Measurements from ENCODE around the gene TGFBI. TPM values are rescaled to one million over a fixed set of nuclear protein-coding genes. Genes with fewer than 3 reads are reported as not detected.
A peak's percentile ranks its signal among the peaks of the same experiment; 100 is the strongest.

Gene TGFBI
- total and polyA plus RNA-seq, 2 donors (not counting 1 experiment from before 2014, with no cell fraction given), result 398 to 889 TPM

DNA sequence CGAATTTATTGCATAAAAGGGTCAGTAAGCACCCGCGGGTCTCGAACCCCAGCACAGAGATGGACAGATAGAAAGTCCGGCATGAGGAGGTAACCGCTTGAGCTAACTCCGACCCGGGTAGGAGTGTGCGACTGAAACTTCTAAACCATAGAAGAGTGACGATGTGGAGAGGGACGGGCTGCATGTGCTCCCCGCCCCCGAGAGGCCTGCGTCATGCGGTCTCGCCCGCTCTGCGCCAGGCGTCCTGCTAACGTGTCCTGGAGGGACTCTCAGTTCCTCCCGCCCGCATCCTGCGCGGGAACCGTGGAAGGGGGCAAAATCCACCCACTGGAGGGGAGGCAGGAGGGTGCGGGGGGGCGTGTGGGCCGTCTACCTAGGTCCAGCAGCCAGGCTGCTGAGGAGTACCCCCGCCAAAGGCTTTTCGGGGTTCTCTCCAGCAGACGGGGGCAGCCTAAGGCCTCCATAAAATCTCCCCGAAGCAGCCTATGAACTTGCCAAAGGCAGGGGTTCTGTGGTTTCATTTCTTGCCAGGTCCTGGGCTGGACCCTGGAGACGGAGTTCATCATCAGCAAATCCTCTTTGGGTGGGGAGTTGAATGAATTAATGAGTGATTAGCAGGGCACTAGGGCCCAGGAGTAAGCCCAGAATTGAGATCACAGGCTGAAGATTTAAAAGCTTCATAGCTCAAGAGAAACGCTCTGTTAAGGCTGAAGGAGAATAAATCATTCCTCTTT, 51.9 kb downstream of the TGFBI start:
- TF ChIP-seq CTCF (conservative IDR thresholded peaks at IDR 0.05 in 1 of 2, IDR thresholded peaks at IDR 0.05 in 1 of 2; ENCODE audit: low read depth in 1 of 2, low read length in 2 of 2) (no peak), EZH2 (IDR thresholded peaks at IDR 0.05; ENCODE audit: low read length, missing control alignments) (no peak)
- H4K20me1 ChIP-seq (ENCODE audit: control insufficient read depth, extremely low read depth, insufficient read depth, low read length), result no peaks in the 10 kb centered on the region
- H2AFZ ChIP-seq (ENCODE audit: low read length), result peak overlapping the region; percentile 40
- peak overlapping the region; percentile 56 for H3K27ac ChIP-seq (ENCODE audit: insufficient read depth, low read length)
- peak; percentile 92 to 93 for DNase-seq (ENCODE audit: low read depth in 2 of 2)
- no peaks in the 10 kb centered on the region for H3K36me3 ChIP-seq (ENCODE audit: control insufficient read depth, insufficient read depth, low read length)
- H3K9ac ChIP-seq (ENCODE audit: insufficient read depth, low read length), result peak overlapping the region; percentile 62
- no peaks in the 10 kb centered on the region for H3K9me3 ChIP-seq (ENCODE audit: control insufficient read depth, insufficient read depth, low read depth, low read length)
- peaks cover 2% of the 10 kb centered on the region for H3K4me1 ChIP-seq (ENCODE audit: control insufficient read depth, extremely low read depth, insufficient read depth, low read length)
- H3K79me2 ChIP-seq (ENCODE audit: control insufficient read depth, insufficient read depth, low read length), result no peaks in the 10 kb centered on the region
- H3K4me3 ChIP-seq (replicated peaks in 1 of 4; ENCODE audit: control extremely low read depth in 1 of 4, insufficient read depth in 1 of 4, low read depth in 3 of 4, low read length in 4 of 4), result peak overlapping the region; percentile 19 to 84 (median 42)
- H3K4me2 ChIP-seq (ENCODE audit: extremely low read depth, insufficient read depth, low read length), result peak overlapping the region; percentile 21
- no peaks in the 10 kb centered on the region for H3K27me3 ChIP-seq (ENCODE audit: control insufficient read depth, insufficient read depth, low read length)

DNA sequence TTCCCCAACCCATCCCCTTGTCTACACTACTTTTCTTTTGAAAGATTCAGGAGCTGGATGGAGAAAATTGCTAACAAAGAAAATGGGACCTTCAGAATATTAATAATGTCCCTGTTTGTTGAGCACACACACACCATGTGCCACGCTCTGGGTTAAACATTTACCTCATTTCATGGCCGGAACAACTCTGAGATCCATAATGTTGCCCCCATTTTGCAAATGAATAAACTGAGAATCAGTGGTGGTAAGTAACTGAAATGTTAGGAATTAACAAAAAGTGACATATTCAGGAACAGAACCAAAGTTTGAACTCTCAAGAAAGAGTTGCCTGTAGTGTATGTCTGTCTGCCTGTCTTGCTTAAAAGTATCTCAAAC, 52.4 kb downstream of the TGFBI start:
- Histone ChIP-seq H3K9me3 (ENCODE audit: control insufficient read depth, insufficient read depth, low read depth, low read length) (no peaks in the 10 kb centered on the region), H3K27ac (ENCODE audit: insufficient read depth, low read length) (peak overlapping the region; percentile 56), H3K4me1 (ENCODE audit: control insufficient read depth, extremely low read depth, insufficient read depth, low read length) (peaks cover 2% of the 10 kb centered on the region), H2AFZ (ENCODE audit: low read length) (no peak overlapping the region), H3K79me2 (ENCODE audit: control insufficient read depth, insufficient read depth, low read length) (no peaks in the 10 kb centered on the region), H3K4me2 (ENCODE audit: extremely low read depth, insufficient read depth, low read length) (peak overlapping the region; percentile 21), H3K9ac (ENCODE audit: insufficient read depth, low read length) (no peak overlapping the region), H3K4me3 (replicated peaks in 1 of 4; ENCODE audit: control extremely low read depth in 1 of 4, insufficient read depth in 1 of 4, low read depth in 3 of 4, low read length in 4 of 4) (peak overlapping the region in 2 of 4 experiments; percentile 53 to 84), H4K20me1 (ENCODE audit: control insufficient read depth, extremely low read depth, insufficient read depth, low read length) (no peaks in the 10 kb centered on the region), H3K27me3 (ENCODE audit: control insufficient read depth, insufficient read depth, low read length) (no peaks in the 10 kb centered on the region), H3K36me3 (ENCODE audit: control insufficient read depth, insufficient read depth, low read length) (no peaks in the 10 kb centered on the region)
- DNase-seq (ENCODE audit: low read depth in 2 of 2), result no peak
- TF ChIP-seq EZH2 (IDR thresholded peaks at IDR 0.05; ENCODE audit: low read length, missing control alignments) (no peak), CTCF (conservative IDR thresholded peaks at IDR 0.05 in 1 of 2, IDR thresholded peaks at IDR 0.05 in 1 of 2; ENCODE audit: low read depth in 1 of 2, low read length in 2 of 2) (no peak)

GRCh38 chr5:136082390-136083193, 53.8 kb downstream of the TGFBI start:
- no peaks in the 10 kb centered on the region for H3K79me2 ChIP-seq (ENCODE audit: control insufficient read depth, insufficient read depth, low read length)
- H3K27ac ChIP-seq (ENCODE audit: insufficient read depth, low read length), result no peak overlapping the region
- H3K4me3 ChIP-seq (replicated peaks in 1 of 4; ENCODE audit: control extremely low read depth in 1 of 4, insufficient read depth in 1 of 4, low read depth in 3 of 4, low read length in 4 of 4), result no peak overlapping the region
- H3K9me3 ChIP-seq (ENCODE audit: control insufficient read depth, insufficient read depth, low read depth, low read length), result no peaks in the 10 kb centered on the region
- H3K27me3 ChIP-seq (ENCODE audit: control insufficient read depth, insufficient read depth, low read length), result no peaks in the 10 kb centered on the region
- H3K9ac ChIP-seq (ENCODE audit: insufficient read depth, low read length), result no peak overlapping the region
- H4K20me1 ChIP-seq (ENCODE audit: control insufficient read depth, extremely low read depth, insufficient read depth, low read length), result no peaks in the 10 kb centered on the region
- peaks cover 2% of the 10 kb centered on the region for H3K4me1 ChIP-seq (ENCODE audit: control insufficient read depth, extremely low read depth, insufficient read depth, low read length)
- no peaks in the 10 kb centered on the region for H3K36me3 ChIP-seq (ENCODE audit: control insufficient read depth, insufficient read depth, low read length)
- H3K4me2 ChIP-seq (ENCODE audit: extremely low read depth, insufficient read depth, low read length), result no peak overlapping the region
- TF ChIP-seq EZH2 (IDR thresholded peaks at IDR 0.05; ENCODE audit: low read length, missing control alignments) (no peak), CTCF (conservative IDR thresholded peaks at IDR 0.05 in 1 of 2, IDR thresholded peaks at IDR 0.05 in 1 of 2; ENCODE audit: low read depth in 1 of 2, low read length in 2 of 2) (peak; percentile 88 to 89)
- peak in 1 of 2 donors; percentile 82 for DNase-seq (ENCODE audit: low read depth in 2 of 2)
- no peak overlapping the region for H2AFZ ChIP-seq (ENCODE audit: low read length)

Data from fibroblast of lung (primary cell).